Progenitor cell of endocrine pancreas (in vitro differentiated cells): ENCODE data around the gene FAM9A. TPM values are rescaled to one million over a fixed set of nuclear protein-coding genes. Genes with fewer than 3 reads are reported as not detected.
"Not testable (repeated sequence)": the region's sequence is repeated elsewhere in the genome, so short reads cannot be mapped to it uniquely, and the experiment has no call there.

ENCODE experiments used
- DNase-seq: peaks from one replicate; pipeline ENCODE4 v3.0.0; 2021; ENCODE audit warnings: low spot score; ENCODE audit not compliant: unreplicated experiment
- H3K27ac Mint-ChIP-seq: 2 replicates; pipeline ENCODE4 v1.8.0; 2021; ENCODE audit warnings: mild to moderate bottlenecking, moderate library complexity, mixed read lengths
- H3K27me3 Mint-ChIP-seq: 2 replicates; pipeline ENCODE4 v1.8.0; 2021; ENCODE audit warnings: mixed read lengths
- H3K36me3 Mint-ChIP-seq: 2 replicates; pipeline ENCODE4 v1.8.0; 2022; ENCODE audit warnings: mixed read lengths; ENCODE audit not compliant: insufficient read depth
- H3K4me1 Mint-ChIP-seq: 2 replicates; pipeline ENCODE4 v1.8.0; 2021; ENCODE audit warnings: low read depth, mixed read lengths
- H3K4me3 Mint-ChIP-seq: 2 replicates; pipeline ENCODE4 v1.8.0; 2021; ENCODE audit warnings: low read depth, mild to moderate bottlenecking, moderate library complexity, mixed read lengths
- H3K9me3 Mint-ChIP-seq: 2 replicates; pipeline ENCODE4 v1.8.0; 2021; ENCODE audit warnings: low read depth, mixed read lengths
- CTCF ChIP-seq: fragments of 200-600 bp; sonication (generic); IDR thresholded peaks from one replicate; pipeline ENCODE4 v1.5.0; 2021; ENCODE audit warnings: antibody characterized with exemption, mild to moderate bottlenecking; ENCODE audit not compliant: unreplicated experiment
- total RNA-seq: library from RNA; stranded (reverse); gene quantifications from 2 replicates; pipeline ENCODE4 v1.2.1, GENCODE V29; 2021

FAM9A gene
- total RNA-seq, 1 donor from 2014 or later: not detected

- H3K9me3 Mint-ChIP-seq: no peaks in the 10 kb centered on the region
- H3K27me3 Mint-ChIP-seq: no peaks in the 10 kb centered on the region
- TF ChIP-seq CTCF: no peak
- H3K27ac Mint-ChIP-seq: no peak overlapping the region
- no peaks in the 10 kb centered on the region for H3K4me1 Mint-ChIP-seq
- H3K4me3 Mint-ChIP-seq: no peak overlapping the region
- no peak for DNase-seq
- no peaks in the 10 kb centered on the region for H3K36me3 Mint-ChIP-seq
These were observed 7.5 kb upstream of the FAM9A start for GRCh38 chrX:8808661-8809060.

- Mint-ChIP-seq H3K27me3 (no peaks in the 10 kb centered on the region), H3K4me3 (no peak overlapping the region), H3K4me1 (no peaks in the 10 kb centered on the region), H3K36me3 (no peaks in the 10 kb centered on the region), H3K27ac (no peak overlapping the region), H3K9me3 (peaks cover 5% of the 10 kb centered on the region)
- no peak for TF ChIP-seq CTCF
- DNase-seq: no peak
These were observed 4.8 kb upstream of the FAM9A start for GRCh38 chrX:8805974-8806373.

- Mint-ChIP-seq H3K27ac (no peak overlapping the region), H3K27me3 (no peaks in the 10 kb centered on the region), H3K4me1 (no peaks in the 10 kb centered on the region), H3K36me3 (no peaks in the 10 kb centered on the region), H3K9me3 (peaks cover 5% of the 10 kb centered on the region), H3K4me3 (no peak overlapping the region)
- no peak for DNase-seq
- no peak for TF ChIP-seq CTCF
These were observed 3.9 kb upstream of the FAM9A start for GRCh38 chrX:8805046-8805445.

- no peaks in the 10 kb centered on the region for H3K4me1 Mint-ChIP-seq
- TF ChIP-seq CTCF: no peak
- H3K9me3 Mint-ChIP-seq: peaks cover 5% of the 10 kb centered on the region
- H3K4me3 Mint-ChIP-seq: no peak overlapping the region
- no peak overlapping the region for H3K27ac Mint-ChIP-seq
- no peaks in the 10 kb centered on the region for H3K27me3 Mint-ChIP-seq
- no peaks in the 10 kb centered on the region for H3K36me3 Mint-ChIP-seq
- no peak for DNase-seq
These were observed 2.1 kb upstream of the FAM9A start for GRCh38 chrX:8803326-8803725.

GRCh38 chrX:8800351-8800750 is 832 bp downstream of the FAM9A start:
- DNase-seq, H3K9me3 Mint-ChIP-seq, H3K4me3 Mint-ChIP-seq, H3K27me3 Mint-ChIP-seq, H3K27ac Mint-ChIP-seq, H3K4me1 Mint-ChIP-seq, H3K36me3 Mint-ChIP-seq: not testable (repeated sequence)

GRCh38 chrX:8799281-8799680 is 1.9 kb downstream of the FAM9A start:
- not testable (repeated sequence) for H3K4me3 Mint-ChIP-seq, H3K27ac Mint-ChIP-seq, H3K4me1 Mint-ChIP-seq, DNase-seq, H3K36me3 Mint-ChIP-seq, H3K9me3 Mint-ChIP-seq
- peaks cover 10% of the 10 kb centered on the region for H3K27me3 Mint-ChIP-seq

- H3K4me1 Mint-ChIP-seq, H3K4me3 Mint-ChIP-seq, H3K9me3 Mint-ChIP-seq, DNase-seq, H3K36me3 Mint-ChIP-seq, H3K27ac Mint-ChIP-seq: not testable (repeated sequence)
- H3K27me3 Mint-ChIP-seq: peaks cover 10% of the 10 kb centered on the region
These were observed 2.5 kb downstream of the FAM9A start for GRCh38 chrX:8798702-8799101.

GRCh38 chrX:8787119-8787518 is 14.1 kb downstream of the FAM9A start:
- H3K9me3 Mint-ChIP-seq, H3K4me3 Mint-ChIP-seq, DNase-seq, H3K27ac Mint-ChIP-seq, H3K36me3 Mint-ChIP-seq, H3K27me3 Mint-ChIP-seq, H3K4me1 Mint-ChIP-seq: not testable (repeated sequence)
